ENCODE results near the gene PSAP.
"Not testable (repeated sequence)": the region's sequence is repeated elsewhere in the genome, so short reads cannot be mapped to it uniquely, and the experiment has no call there.

PSAP gene

DNA sequence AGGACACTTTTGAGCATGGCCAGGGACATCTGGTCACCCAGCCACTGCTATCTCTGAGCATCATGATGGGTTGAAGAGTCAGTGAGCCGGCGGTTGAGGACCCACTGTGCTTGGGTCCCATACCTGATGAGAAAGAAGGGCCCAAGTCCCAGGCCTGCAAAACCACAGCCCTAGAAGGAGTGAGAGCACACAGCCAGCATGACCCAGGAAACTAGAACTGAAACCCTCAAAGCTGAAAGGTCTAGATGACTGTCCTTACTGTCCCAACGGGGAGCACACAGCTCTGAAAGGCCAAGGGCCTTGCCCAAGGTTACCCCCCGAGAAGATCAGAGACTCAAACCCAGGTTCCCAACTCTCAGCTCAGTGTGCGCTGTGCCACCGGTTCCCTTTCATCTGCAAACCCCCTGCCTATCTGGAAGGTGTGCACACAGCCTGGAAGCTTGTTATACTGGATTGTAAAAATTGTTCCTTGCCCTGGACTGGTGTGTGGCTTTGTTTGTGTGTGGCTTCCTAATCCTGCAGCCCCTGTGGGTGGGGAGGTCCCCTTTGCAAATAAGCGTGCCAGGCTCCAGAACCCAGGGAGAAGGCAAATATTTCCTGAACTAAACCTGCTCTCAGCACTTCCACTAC is 22.6 kb upstream of the PSAP start:
- no peak for DNase-seq

DNA sequence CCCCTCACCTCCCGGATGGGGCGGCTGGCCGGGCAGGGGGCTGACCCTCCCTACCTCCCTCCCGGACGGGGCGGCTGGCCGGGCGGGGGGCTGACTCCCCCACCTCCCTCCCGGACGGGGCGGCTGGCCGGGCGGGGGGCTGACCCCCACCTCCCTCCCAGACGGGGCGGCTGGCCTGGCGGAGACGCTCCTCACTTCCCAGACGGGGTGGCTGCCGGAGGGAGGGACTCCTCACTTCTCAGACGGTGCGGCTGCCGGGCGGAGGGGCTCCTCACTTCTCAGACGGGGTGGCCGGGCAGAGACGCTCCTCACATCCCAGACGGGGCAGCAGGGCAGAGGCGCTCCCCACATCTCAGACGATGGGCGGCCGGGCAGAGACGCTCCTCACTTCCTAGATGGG is 18.6 kb upstream of the PSAP start:
- not testable (repeated sequence) for DNase-seq

DNA sequence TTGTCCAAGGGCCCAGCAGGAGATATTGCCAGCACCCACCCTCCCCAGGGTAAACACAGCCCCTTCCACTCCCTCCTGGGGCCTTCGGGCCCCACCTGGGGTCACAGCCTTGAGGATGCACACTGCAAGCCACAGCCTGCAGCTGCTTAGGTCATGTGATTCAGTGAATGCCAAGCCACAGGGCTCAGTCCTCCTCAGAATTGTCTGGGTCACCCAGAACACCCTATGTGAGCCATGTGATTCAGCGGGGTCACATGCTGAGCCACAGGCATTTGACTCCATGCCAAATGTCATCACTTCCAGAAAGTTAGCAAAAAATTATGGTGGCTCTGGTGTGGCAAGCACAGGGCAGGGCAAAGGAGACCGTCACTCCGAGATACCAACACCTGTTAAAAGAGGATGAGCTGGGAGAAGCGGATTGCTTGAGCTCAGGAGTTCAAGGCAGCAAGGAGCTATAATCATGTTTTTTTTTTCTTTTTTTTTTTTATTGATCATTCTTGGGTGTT is 17.2 kb upstream of the PSAP start:
- DNase-seq: no peak

DNA sequence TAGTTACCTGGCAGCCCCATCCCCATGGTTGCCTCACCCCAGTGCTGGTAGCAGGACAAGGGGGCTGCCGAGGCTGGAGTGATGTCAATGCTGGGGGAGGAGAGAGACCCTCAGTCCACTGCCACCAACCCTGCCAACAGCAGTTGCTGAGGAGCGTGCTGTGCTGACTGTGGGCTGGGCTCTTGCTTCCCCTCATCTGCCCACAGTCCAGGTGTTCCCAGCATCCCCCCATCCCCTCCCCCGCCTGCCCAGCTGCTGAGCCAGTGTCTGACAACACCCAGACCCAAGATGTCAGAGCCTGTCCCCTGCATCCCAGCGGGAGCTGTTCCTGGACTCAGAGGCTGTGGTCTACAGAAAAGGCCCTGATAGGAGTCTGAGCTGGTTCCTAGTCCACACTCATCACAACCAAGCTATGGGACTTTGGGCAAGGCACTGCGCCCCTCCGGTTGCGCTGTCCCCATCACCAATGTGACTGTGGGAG is 14.6 kb upstream of the PSAP start:
- DNase-seq: no peak

DNA sequence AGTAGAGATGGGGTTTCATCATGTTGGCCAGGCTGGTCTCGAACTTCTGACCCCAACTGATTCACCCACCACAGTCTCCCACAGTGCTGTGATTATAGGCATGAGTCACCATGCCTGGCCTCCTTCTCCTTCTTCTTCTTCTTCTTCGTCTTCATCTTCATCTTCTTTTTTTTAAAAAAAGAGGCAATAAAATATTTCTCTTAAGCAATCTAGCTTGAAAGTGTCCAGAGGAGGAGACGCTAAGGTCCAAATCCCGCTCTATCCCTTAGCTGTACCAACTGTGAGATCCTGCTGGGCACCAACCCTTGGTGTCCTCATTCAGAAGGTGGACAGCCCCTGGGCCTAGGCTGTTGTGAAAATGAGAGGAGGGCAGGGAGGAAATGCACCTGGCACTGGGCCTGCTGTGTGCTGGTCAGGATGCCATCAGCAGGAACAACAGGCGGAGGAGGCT is 13.9 kb upstream of the PSAP start:
- DNase-seq: no peak

DNA sequence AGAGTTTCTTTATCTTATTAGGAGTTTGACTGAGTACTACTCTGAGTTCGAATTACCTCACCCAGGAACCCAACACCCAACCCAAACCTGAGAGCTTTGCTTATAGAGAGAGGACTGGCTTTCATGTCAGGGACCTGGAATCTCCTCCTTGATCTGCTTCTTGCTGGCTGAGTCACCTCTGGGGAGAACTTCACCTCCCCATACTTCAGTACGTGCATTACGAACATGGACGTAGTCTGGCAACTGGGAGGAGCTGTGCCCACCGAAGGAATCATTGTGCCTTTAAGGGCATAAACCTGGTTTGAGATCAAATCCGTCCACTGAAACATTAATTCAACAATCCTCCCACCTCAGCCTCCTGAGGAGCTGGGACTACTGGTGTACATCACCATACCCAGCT is 12.2 kb upstream of the PSAP start:
- DNase-seq: no peak

DNA sequence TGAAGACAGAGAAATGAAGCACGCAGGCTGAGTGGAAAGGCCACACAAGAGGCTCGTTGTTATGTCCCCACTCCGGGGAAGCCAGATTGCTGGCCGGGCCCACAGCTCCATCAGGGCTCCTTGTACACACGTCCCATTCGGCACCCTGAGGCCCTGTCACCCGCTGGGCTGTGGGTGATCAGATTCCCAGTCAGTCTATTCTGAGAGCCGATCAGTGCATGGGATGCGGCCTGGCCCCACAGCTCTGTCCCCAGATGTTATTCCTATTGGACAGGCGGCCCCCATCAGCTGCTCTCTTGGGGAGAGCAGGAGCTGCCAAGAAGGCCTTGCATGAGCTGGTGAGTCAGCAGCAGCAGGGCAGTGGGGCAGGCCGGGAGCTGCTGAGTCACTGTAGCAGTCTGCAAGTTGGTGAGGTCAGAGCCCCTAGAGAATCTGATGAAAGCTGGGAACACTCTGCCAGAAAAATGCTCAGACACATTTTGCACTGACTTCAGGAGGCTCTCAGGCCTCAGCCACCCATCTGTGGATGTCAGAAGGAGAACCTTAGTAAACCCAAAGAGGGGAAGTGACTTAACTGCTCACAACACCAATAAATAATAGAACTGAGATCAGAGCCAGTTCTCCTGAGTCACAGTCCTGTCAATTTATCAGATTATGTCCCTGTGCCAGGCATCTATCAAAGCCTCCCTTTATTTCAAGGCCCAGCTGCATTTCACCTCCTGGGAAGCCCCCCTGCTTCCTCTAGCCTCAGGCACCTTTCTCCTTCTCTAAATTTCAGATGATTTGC is 9.4 kb upstream of the PSAP start:
- DNase-seq: peak; percentile 38

DNA sequence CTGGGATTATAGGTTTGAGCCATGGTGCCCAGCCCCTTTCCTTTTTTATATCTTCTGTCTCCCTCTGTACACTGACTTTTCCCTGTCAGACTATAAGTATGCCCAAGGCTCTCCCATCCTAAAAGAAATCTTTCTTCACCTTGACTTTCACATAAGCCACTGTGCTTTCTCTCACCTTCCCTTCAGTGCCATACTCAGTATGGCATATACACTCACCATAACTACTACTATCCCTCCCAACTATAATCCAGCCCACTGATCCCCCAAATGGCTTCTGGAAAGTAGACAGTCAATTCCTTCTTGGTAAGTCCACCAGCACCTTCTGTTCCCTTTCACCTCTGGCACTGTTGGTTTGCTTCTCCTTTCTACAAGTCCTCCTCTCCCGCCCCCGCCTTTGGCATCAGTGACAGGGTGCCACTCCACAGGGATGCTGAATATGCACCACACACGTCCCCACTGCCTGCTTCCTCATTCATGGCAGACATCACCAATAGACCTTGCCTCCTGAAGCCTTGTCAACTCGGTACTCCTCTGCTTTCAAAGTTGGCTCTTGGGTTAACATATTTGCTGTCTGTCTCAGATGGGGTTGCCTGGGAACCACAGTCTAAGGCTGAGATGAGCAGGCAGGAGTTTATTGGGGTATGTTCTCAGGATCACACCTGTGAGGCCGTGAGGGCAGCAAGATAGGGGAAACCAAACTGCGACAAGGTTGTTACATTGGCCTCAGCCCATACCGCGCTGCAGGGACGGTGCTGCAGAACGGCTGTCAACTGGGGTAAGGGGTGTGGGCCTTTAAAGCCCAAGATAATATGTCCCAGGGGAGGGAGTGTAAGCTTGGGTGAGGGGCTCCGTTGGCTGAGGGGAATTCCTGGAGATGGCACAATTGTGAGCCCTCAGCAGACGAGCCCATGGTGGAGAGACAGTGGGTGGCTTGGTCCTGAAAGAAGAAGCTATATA is 7.2 kb upstream of the PSAP start:
- no peak for DNase-seq

DNA sequence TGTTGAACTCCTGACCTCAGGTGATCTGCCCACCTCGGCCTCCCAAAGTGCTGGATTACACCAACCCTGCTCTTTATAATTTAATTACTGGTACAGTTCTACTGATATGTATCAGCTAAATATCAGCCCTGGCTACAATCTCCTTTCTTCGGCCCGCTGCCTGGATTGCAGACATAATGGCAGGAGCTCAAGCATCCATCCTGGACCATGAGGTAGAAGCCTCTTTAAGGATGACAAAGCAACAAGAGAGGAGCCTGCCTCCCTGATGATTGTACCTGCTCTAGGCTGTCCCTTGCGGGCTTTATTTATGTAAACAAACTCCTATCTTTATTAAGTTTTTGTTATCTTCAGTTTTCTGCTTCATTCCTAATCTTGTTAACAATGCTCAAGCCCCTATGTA is 5.6 kb upstream of the PSAP start:
- no peak for DNase-seq

DNA sequence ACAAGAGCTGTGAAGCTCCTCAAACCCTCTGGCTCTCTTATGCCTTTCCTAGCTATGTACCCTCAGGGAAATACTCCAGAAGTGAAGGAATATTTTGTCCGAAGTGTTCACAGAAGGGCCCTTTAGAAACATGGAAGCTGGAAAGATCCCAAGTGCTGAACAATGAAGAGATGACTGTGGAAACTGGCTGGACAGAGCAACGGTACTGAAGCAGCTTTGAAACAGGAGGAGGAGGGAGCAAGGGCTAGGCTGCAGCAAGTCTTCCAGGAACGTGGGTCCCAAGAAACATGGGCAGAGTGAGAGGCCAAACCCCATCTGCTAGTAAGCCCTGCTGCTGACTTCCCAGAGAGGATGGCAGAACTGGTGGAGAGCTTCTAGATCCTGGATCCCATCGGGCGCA is 3.0 kb upstream of the PSAP start:
- no peak for DNase-seq

DNA sequence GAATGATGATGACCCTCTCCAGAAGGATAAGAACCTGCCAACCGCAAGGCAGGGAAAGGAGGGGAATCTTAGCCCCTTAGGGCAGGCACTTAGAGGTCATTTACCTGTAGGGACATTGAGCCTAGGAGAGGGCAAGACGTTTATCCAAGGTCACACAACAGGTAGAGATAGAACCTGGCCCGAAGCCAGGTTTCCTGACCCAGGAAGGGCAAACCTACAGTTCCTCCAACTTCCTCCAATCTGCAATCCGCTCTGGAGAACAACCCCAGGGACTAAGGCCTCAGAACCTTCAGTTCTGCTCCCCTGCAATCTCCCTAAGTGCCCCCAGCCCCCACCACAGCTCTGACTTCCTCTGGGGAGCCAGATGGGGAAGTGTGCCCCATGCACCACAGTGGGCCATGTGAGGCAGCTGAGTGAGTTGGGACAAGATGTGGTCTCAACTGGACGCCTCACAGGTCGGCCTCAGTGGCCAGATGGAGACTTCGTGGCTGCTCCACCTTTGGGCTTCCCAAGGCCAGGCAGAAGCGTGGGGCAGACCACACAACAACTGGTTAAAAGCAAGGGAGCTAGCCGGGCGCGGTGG is 1.4 kb upstream of the PSAP start:
- DNase-seq: no peak

DNA sequence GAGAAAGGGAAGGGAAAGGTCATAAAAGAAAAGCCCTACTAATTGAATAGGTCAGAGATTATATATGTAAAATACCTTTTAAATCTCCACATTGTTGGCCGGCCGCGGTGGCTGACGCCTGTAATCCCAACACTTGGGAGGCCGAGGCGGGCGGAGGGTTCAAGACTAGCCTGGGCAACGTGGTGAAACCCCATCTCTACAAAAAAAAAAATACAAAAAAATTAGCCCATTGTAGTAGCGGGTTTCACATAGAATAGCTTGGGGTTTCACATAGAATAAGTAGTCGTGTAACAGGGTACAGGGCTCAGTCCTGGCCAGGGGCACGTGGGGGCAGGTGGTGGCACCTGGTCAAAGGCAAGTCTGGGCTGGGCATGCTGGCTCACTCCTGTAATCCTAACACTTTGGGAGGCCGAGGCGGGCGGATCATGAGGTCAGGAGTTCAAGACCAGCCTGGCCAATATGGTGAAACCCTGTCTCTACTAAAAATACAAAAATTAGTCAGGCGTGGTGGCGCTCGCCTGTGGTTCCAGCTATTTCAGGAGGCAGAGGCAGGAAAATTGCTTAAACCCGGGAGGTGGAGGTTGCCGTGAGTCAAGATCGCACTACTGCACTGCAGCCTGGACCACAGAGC is 529 bp upstream of the PSAP start:
- not testable (repeated sequence) for DNase-seq

DNA sequence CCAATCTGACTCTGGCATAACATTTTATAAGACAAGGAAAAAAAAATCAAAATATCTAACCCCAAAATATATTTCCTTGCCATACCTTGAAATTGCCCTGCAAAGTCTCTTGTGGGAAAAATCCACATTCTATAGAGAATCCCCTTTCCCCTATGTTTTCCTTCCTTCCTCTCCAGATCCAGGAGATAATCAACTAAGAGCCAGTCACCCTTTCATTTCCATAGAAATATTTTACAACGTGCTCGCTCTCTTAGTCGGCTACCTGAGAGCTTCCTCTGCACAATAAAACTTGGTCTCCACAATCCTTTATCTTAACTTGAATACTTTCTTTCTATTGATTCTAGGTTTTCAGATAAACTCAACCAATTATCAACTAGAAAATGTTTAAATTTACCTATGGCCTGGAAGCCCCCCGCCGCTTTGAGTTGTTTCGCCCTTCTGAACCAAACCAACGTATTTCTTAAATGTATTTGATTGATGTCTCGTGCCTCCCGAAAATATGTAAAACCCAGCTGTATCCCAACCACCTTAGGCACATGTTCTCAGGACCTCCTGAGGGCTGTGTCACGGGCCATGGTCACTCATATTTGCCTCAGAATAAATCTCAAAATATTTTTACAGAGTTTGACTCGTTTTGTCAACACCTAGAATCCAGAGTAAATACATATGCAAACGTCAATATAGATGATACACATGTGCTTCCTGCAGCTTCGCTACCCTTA is 869 bp downstream of the PSAP start:
- no peak for DNase-seq

DNA sequence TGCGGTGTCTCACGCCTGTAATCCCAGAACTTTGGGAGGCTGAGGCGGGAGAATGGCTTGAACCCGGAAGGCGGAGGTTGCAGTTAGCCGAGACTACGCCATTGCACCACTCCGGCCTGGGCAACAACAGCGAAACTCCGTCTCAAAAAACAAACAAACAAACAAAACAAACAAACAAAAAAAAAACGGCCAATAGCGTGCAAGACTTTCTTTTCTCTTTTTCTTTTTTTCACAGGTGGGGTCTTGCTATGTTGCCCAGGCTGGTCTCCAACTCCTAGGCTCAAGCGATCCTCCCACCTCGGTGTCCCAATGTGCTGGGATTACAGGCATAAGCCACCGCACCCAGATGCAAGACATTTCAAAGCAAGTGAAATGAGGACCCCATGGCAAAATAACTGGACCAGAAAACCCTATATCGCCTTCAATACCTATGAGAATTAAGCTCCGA is 1.6 kb downstream of the PSAP start:
- DNase-seq: no peak

DNA sequence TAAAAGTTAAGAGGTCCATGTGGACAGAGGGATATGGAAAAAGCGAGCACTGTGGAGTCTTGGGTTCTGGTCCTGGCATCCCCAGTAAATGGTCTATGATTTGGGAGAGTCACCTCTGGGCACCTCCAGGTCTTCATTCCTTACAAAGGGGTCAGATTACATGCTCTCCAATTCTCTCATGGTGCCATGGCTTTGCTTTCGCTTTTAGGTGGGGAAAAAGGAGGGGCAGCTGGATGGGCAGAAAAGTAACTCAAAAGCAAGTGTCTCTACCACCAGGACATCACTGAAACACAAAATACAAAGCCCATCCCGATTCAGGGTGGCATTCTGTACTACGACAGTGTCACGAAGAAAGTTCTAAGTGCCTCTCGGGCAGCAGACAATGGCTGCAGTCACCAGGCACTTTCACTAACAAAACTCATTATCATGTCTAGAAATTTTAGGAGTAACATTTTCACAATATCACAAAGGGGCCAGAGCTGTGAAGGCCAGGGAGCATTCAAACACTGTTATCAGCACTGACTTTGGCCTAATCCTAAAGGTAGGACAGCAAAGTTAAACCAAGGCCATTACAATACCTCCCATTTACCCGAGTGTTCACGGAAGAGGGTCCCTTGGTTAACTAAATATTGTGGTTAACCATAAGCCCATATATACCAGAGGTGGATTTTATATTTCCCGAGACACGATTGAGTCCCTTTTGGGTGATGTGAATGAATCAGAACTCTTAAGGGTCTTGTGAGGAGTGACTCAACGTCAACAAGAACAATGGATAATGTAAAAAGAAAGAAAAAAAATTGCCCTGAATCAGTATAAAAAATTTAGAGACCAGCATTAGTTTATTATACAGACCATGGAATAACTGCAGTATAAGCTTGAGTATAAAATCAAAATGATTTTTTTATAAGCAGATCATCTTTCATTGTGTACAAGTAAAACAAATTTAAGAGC is 2.5 kb downstream of the PSAP start:
- no peak for DNase-seq

DNA sequence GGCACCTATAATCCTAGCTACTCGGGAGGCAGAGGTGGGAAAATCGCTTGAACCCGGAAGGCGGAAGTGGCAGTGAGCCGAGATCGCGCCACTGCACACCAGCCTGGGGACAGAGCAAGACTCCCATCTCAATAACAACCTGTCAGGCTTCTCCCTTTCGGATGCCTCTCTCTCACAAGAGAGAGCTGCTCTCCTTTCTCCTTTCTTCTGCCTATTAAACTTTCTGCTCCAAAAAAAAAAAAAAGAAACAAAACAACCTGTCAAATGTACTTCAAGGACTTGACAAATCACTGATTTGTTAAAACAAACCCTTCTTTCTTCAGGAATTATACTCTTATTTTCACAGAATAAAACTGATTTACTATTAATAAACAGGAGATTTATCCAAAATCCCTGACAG is 3.6 kb downstream of the PSAP start:
- DNase-seq: no peak

DNA sequence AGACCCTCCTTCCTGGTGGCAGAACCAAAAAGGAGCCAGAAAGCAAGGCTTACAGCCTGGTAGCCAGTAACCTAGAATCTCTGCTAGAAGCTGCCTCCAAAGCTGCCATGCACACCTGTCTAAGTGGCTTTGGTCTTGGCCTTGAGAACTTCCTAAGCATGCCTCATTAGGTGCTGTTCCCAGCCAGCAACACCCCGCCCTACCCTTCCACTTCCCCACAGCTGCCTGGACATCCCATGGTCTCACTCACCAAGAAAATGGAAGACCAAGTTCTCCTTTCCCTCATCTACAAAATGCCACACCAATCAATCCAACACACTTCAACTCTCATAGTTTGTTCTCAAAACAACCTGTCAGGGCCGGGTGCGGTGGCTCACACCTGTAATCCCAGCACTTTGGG is 4.2 kb downstream of the PSAP start:
- no peak for DNase-seq

DNA sequence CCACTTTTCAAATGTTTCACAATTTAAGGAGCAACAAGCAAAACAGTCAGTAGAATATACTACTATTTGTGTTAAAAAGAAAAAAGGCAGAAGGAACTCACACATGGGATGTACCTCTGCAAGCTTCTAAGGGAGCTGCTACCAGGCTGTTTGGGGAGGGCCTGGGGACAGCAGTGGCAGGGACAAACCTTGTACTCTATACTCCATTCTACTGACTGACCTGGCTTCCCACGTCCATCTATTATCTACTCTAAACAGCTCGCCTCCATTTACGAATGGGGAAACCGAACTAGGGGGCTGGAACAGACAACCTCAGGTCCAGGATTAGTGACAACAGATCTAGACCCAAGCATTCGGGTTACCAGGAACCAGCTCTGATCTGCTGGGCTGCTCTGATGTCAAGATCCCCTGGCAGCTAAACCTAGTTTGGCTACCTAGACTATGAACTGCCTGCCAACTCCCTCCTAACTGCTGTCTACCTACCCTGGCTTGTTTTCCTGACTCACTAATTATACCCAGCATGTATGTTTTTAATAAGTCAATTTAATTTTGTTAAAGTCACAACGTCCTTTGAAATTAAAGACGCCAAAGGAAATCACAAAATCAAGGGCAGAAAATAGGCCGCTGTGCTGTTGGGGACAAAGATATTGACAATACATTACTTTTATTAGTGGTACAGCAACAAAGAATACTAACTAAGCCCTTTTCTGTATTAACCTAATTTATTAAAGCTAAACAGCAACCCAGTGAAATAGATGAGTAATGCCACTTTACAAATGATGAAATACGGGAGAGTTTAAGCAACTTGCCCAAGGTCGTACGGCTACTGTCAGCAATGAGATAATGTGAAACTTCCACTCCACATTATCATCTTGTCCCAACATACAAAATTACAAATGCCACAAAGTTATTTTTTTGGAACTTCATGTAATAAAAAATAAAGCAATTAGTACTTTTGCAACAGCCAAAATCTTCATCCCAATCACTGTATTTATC is 5.3 kb downstream of the PSAP start:
- no peak for DNase-seq

DNA sequence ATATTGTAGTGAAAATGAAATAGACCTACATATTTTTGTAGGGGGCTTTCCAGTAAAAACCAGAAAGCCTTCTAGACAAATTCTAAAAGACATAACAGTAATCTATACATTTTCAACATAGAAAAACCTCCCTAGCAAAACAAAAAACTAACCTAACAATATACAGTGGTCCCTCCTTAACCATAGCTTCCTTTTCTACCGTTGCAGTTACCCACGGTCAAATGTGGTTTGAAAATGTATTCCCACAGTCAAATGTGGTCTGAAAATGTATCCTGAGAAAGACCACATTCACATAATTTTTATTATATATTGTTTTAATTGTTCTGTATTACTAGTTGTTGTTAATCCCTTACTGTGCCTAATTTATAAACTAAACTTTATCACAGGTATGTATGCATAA is 6.4 kb downstream of the PSAP start:
- DNase-seq: no peak

All from NCI-H2029 (cell line).